ENCODE measurements around the gene FAM124A.

DNA sequence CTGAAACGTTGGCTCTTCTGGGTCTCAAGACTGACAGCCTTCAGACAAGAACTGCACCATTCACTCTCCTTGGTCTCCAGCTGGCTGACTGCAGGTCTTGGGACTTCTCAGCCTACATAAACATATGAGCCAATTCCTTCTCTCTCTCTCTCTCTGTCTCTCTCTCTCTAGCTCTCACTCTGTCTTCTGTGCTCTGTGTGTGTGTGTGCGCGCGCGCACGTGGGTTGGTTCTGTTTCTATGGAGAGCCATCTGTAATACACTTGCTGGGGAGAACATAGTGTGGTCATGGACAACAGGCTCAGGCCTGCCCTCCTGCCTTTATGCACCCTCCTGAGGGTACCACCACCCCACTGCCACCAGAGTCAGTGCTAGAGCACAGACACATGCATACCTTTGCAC is 103.6 kb downstream of the FAM124A start:
- TF ChIP-seq, protein P1, sequence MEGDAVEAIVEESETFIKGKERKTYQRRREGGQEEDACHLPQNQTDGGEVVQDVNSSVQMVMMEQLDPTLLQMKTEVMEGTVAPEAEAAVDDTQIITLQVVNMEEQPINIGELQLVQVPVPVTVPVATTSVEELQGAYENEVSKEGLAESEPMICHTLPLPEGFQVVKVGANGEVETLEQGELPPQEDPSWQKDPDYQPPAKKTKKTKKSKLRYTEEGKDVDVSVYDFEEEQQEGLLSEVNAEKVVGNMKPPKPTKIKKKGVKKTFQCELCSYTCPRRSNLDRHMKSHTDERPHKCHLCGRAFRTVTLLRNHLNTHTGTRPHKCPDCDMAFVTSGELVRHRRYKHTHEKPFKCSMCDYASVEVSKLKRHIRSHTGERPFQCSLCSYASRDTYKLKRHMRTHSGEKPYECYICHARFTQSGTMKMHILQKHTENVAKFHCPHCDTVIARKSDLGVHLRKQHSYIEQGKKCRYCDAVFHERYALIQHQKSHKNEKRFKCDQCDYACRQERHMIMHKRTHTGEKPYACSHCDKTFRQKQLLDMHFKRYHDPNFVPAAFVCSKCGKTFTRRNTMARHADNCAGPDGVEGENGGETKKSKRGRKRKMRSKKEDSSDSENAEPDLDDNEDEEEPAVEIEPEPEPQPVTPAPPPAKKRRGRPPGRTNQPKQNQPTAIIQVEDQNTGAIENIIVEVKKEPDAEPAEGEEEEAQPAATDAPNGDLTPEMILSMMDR (IDR thresholded peaks at IDR 0.05): no peak
- no peak for TF ChIP-seq POLR2A (IDR thresholded peaks at IDR 0.05)
- TF ChIP-seq POLR2AphosphoS5 (IDR thresholded peaks at IDR 0.05): no peak
- TF ChIP-seq EP300 (IDR thresholded peaks at IDR 0.05; ENCODE audit: low read depth): no peak

All from transverse colon (tissue), 4 donors.